ENCODE results near the gene CXCL11. TPM values are rescaled to one million over a fixed set of nuclear protein-coding genes. Genes with fewer than 3 reads are reported as not detected.
A peak's percentile ranks its signal among the peaks of the same experiment; 100 is the strongest.
"Not testable (repeated sequence)": the region's sequence is repeated elsewhere in the genome, so short reads cannot be mapped to it uniquely, and the experiment has no call there.

The CXCL11 gene
- total and polyA plus RNA-seq, 2 donors from 2014 or later = not detected

GRCh38 chr4:76055016-76055415, 19.1 kb upstream of the CXCL11 start:
- H3K36me3 ChIP-seq (ENCODE audit: control insufficient read depth in 2 of 3, insufficient read depth in 3 of 3, low read length in 3 of 3) = no peaks in the 10 kb centered on the region
- no peaks in the 10 kb centered on the region for H3K9me3 ChIP-seq (ENCODE audit: control insufficient read depth in 2 of 3, insufficient read depth in 1 of 3, low read length in 3 of 3)
- DNase-seq (no peak), FAIRE-seq (no peak)
- no peak overlapping the region for H3K27ac ChIP-seq (ENCODE audit: low read depth in 2 of 2, low read length in 2 of 2)
- H3K4me3 ChIP-seq (ENCODE audit: low read length in 3 of 3) = no peak overlapping the region
- no peaks in the 10 kb centered on the region for H3K27me3 ChIP-seq (ENCODE audit: control insufficient read depth, insufficient read depth, low read length)
- no peak overlapping the region for H3K9ac ChIP-seq (ENCODE audit: low read length in 3 of 3)
- H3K4me1 ChIP-seq (ENCODE audit: control insufficient read depth in 2 of 3, insufficient read depth in 2 of 3, low read depth in 1 of 3, low read length in 3 of 3) = no peaks in the 10 kb centered on the region
- intact Hi-C loops (cut with DNase I) = no loop called here
- TF ChIP-seq CTCF (IDR thresholded peaks at IDR 0.05; ENCODE audit: borderline replicate concordance, extremely low read depth, insufficient read depth) = no peak

- H3K36me3 ChIP-seq (ENCODE audit: control insufficient read depth in 2 of 3, insufficient read depth in 3 of 3, low read length in 3 of 3) = no peaks in the 10 kb centered on the region
- no peaks in the 10 kb centered on the region for H3K9me3 ChIP-seq (ENCODE audit: control insufficient read depth in 2 of 3, insufficient read depth in 1 of 3, low read length in 3 of 3)
- no peak for TF ChIP-seq CTCF (IDR thresholded peaks at IDR 0.05; ENCODE audit: borderline replicate concordance, extremely low read depth, insufficient read depth)
- H3K9ac ChIP-seq (ENCODE audit: low read length in 3 of 3) = no peak overlapping the region
- H3K27ac ChIP-seq (ENCODE audit: low read depth in 2 of 2, low read length in 2 of 2) = no peak overlapping the region
- intact Hi-C loops (cut with DNase I) = no loop called here
- no peak overlapping the region for H3K4me3 ChIP-seq (ENCODE audit: low read length in 3 of 3)
- H3K27me3 ChIP-seq (ENCODE audit: control insufficient read depth, insufficient read depth, low read length) = no peaks in the 10 kb centered on the region
- DNase-seq = peak in 1 of 5 donors; percentile 16
- H3K4me1 ChIP-seq (ENCODE audit: control insufficient read depth in 2 of 3, insufficient read depth in 2 of 3, low read depth in 1 of 3, low read length in 3 of 3) = no peaks in the 10 kb centered on the region
- FAIRE-seq = no peak
These were observed 17.9 kb upstream of the CXCL11 start for GRCh38 chr4:76053730-76054129.

- H3K4me1 ChIP-seq (ENCODE audit: control insufficient read depth in 2 of 3, insufficient read depth in 2 of 3, low read depth in 1 of 3, low read length in 3 of 3); H3K27ac ChIP-seq (ENCODE audit: low read depth in 2 of 2, low read length in 2 of 2); DNase-seq; H3K27me3 ChIP-seq (ENCODE audit: control insufficient read depth, insufficient read depth, low read length); intact Hi-C loops (cut with DNase I); H3K9me3 ChIP-seq (ENCODE audit: control insufficient read depth in 2 of 3, insufficient read depth in 1 of 3, low read length in 3 of 3); H3K4me3 ChIP-seq (ENCODE audit: low read length in 3 of 3); H3K9ac ChIP-seq (ENCODE audit: low read length in 3 of 3); FAIRE-seq; H3K36me3 ChIP-seq (ENCODE audit: control insufficient read depth in 2 of 3, insufficient read depth in 3 of 3, low read length in 3 of 3): not testable (repeated sequence)
These were observed 14.7 kb upstream of the CXCL11 start for GRCh38 chr4:76050560-76051050.

GRCh38 chr4:76049860-76050416, 14.1 kb upstream of the CXCL11 start:
- FAIRE-seq; intact Hi-C loops (cut with DNase I): not testable (repeated sequence)

GRCh38 chr4:76044686-76045085, 8.8 kb upstream of the CXCL11 start:
- H3K27me3 ChIP-seq (ENCODE audit: control insufficient read depth, insufficient read depth, low read length); H3K27ac ChIP-seq (ENCODE audit: low read depth in 2 of 2, low read length in 2 of 2); H3K9ac ChIP-seq (ENCODE audit: low read length in 3 of 3); H3K4me3 ChIP-seq (ENCODE audit: low read length in 3 of 3); H3K9me3 ChIP-seq (ENCODE audit: control insufficient read depth in 2 of 3, insufficient read depth in 1 of 3, low read length in 3 of 3); intact Hi-C loops (cut with DNase I); H3K36me3 ChIP-seq (ENCODE audit: control insufficient read depth in 2 of 3, insufficient read depth in 3 of 3, low read length in 3 of 3); DNase-seq; H3K4me1 ChIP-seq (ENCODE audit: control insufficient read depth in 2 of 3, insufficient read depth in 2 of 3, low read depth in 1 of 3, low read length in 3 of 3); FAIRE-seq: not testable (repeated sequence)

More at GRCh38 chr4:76049860-76050416, 14.1 kb upstream of the CXCL11 start:
- not testable (repeated sequence) for H3K9ac ChIP-seq (ENCODE audit: low read length in 3 of 3); H3K4me3 ChIP-seq (ENCODE audit: low read length in 3 of 3); DNase-seq; H3K4me1 ChIP-seq (ENCODE audit: control insufficient read depth in 2 of 3, insufficient read depth in 2 of 3, low read depth in 1 of 3, low read length in 3 of 3); H3K36me3 ChIP-seq (ENCODE audit: control insufficient read depth in 2 of 3, insufficient read depth in 3 of 3, low read length in 3 of 3); H3K9me3 ChIP-seq (ENCODE audit: control insufficient read depth in 2 of 3, insufficient read depth in 1 of 3, low read length in 3 of 3); H3K27ac ChIP-seq (ENCODE audit: low read depth in 2 of 2, low read length in 2 of 2); H3K27me3 ChIP-seq (ENCODE audit: control insufficient read depth, insufficient read depth, low read length)

GRCh38 chr4:76043306-76043705, 7.4 kb upstream of the CXCL11 start:
- H3K36me3 ChIP-seq (ENCODE audit: control insufficient read depth in 2 of 3, insufficient read depth in 3 of 3, low read length in 3 of 3); H3K9me3 ChIP-seq (ENCODE audit: control insufficient read depth in 2 of 3, insufficient read depth in 1 of 3, low read length in 3 of 3); FAIRE-seq; H3K4me3 ChIP-seq (ENCODE audit: low read length in 3 of 3); H3K27me3 ChIP-seq (ENCODE audit: control insufficient read depth, insufficient read depth, low read length); H3K27ac ChIP-seq (ENCODE audit: low read depth in 2 of 2, low read length in 2 of 2); intact Hi-C loops (cut with DNase I); H3K9ac ChIP-seq (ENCODE audit: low read length in 3 of 3); DNase-seq; H3K4me1 ChIP-seq (ENCODE audit: control insufficient read depth in 2 of 3, insufficient read depth in 2 of 3, low read depth in 1 of 3, low read length in 3 of 3): not testable (repeated sequence)

Measured in kidney (tissue), 14 donors.